ENCODE results near the gene TAS2R3. TPM values are rescaled to one million over a fixed set of nuclear protein-coding genes. Genes with fewer than 3 reads are reported as not detected.
A peak's percentile ranks its signal among the peaks of the same experiment; 100 is the strongest.

Gene TAS2R3
- total RNA-seq, 1 experiment from 2014 or later = 1.2 TPM

DNA sequence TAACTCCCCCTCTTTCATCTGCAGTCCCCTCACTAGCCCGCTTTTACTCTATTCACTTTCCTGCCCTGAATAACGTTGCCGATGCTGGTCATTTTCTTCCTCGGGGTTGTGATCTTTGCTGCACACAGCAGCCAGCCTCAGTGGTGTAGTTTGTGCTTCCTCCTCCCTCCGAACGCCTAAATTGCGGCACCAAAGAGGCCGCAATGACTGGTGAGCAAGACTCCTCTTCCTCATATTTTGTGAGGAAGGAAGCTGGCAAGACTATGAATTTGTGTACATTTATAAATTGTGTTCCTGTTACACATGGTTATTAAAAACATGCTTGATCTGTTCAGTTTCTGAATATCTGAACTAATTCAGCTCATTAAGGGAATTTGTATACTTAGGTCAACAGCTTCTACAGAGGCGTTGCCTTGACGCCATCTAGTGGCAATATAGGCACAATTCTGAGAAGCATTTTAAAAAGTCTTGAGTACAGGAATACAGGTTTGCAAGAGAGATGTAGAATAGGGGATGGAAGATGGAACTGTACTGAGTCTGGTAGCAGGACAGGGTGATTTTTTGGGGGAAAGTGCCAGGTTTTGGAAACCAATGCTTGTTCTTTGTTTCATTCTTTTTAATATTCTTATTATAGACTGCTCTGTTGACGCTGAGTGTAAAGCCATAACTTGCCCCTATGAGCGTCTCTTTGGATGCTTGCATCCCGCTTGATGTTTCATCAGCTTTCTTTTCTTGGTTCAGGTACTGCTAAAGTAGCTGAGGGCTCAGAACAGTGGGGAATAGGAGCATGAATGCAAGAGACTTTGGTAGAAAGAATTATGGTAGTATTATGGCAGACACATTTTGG lies 22.0 kb downstream of the TAS2R3 start:
- ATAC-seq (peak; percentile 86), DNase-seq (ENCODE audit: low spot score) (no peak)
- Mint-ChIP-seq H3K27ac (peak overlapping the region; percentile 80), H3K4me3 (no peak overlapping the region), H3K27me3 (ENCODE audit: low read depth) (no peaks in the 10 kb centered on the region), H3K9me3 (no peaks in the 10 kb centered on the region), H3K36me3 (peaks cover 3% of the 10 kb centered on the region; the same call in 1 of the 2 replicates), H3K4me1 (no peaks in the 10 kb centered on the region)
- ChIA-PET CTCF (interaction anchor here (0.6 to 2.7 kb wide), 23 partner anchors 8 to 548 kb away, joined by 3 to 10 read pairs (median 4); partner anchors contain the start of gene SSBP1), POLR2A (interaction anchor here (0.9 kb wide), 1 partner anchor 34 kb away, joined by 3 read pairs; no protein-coding TSS in a partner anchor)
- TF ChIP-seq JUN (CRISPR knock-in tag; IDR thresholded peaks at IDR 0.05) (no peak), ZNF138 (CRISPR knock-in tag; conservative IDR thresholded peaks at IDR 0.05) (no peak), ZBTB21 (CRISPR knock-in tag; IDR thresholded peaks at IDR 0.05; ENCODE audit: borderline replicate concordance) (no peak)
- TF ChIP-seq, protein P1, sequence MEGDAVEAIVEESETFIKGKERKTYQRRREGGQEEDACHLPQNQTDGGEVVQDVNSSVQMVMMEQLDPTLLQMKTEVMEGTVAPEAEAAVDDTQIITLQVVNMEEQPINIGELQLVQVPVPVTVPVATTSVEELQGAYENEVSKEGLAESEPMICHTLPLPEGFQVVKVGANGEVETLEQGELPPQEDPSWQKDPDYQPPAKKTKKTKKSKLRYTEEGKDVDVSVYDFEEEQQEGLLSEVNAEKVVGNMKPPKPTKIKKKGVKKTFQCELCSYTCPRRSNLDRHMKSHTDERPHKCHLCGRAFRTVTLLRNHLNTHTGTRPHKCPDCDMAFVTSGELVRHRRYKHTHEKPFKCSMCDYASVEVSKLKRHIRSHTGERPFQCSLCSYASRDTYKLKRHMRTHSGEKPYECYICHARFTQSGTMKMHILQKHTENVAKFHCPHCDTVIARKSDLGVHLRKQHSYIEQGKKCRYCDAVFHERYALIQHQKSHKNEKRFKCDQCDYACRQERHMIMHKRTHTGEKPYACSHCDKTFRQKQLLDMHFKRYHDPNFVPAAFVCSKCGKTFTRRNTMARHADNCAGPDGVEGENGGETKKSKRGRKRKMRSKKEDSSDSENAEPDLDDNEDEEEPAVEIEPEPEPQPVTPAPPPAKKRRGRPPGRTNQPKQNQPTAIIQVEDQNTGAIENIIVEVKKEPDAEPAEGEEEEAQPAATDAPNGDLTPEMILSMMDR (IDR thresholded peaks at IDR 0.05) = peak; percentile 38

DNA sequence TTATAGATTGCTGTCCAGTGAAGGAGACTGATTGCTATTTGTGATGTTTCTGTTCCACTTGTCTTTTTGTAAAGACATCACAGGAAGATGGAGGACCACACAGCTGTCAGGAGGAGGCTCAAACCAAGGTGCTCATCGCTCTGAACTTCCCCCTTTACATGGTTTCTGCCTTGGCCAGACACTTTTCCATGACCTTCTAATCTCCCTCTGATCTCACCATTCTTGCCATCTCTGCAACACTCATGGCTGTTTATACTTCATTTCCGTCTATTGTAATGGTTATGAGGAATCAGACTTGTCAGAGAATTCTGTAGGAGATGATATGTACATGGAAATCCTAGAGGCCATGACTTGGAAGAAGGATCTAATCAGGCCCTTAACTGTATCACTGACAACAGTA lies 24.4 kb downstream of the TAS2R3 start:
- TF ChIP-seq ZNF423 (CRISPR knock-in tag; IDR thresholded peaks at IDR 0.05) (no peak), SP1 (CRISPR knock-in tag; conservative IDR thresholded peaks at IDR 0.05) (no peak), MYBL2 (CRISPR knock-in tag; IDR thresholded peaks at IDR 0.05) (no peak), ZNF263 (CRISPR knock-in tag; IDR thresholded peaks at IDR 0.05; ENCODE audit: low read depth) (no peak), CBFB (CRISPR knock-in tag; IDR thresholded peaks at IDR 0.05; ENCODE audit: low read depth) (no peak)
- TF ChIP-seq, protein P2, sequence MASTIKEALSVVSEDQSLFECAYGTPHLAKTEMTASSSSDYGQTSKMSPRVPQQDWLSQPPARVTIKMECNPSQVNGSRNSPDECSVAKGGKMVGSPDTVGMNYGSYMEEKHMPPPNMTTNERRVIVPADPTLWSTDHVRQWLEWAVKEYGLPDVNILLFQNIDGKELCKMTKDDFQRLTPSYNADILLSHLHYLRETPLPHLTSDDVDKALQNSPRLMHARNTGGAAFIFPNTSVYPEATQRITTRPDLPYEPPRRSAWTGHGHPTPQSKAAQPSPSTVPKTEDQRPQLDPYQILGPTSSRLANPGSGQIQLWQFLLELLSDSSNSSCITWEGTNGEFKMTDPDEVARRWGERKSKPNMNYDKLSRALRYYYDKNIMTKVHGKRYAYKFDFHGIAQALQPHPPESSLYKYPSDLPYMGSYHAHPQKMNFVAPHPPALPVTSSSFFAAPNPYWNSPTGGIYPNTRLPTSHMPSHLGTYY (CRISPR knock-in tag; IDR thresholded peaks at IDR 0.05) = no peak
- TF ChIP-seq, protein P3, sequence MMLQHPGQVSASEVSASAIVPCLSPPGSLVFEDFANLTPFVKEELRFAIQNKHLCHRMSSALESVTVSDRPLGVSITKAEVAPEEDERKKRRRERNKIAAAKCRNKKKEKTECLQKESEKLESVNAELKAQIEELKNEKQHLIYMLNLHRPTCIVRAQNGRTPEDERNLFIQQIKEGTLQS (CRISPR knock-in tag; conservative IDR thresholded peaks at IDR 0.05) = no peak
- TF ChIP-seq, protein P4, sequence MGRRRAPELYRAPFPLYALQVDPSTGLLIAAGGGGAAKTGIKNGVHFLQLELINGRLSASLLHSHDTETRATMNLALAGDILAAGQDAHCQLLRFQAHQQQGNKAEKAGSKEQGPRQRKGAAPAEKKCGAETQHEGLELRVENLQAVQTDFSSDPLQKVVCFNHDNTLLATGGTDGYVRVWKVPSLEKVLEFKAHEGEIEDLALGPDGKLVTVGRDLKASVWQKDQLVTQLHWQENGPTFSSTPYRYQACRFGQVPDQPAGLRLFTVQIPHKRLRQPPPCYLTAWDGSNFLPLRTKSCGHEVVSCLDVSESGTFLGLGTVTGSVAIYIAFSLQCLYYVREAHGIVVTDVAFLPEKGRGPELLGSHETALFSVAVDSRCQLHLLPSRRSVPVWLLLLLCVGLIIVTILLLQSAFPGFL (CRISPR knock-in tag; IDR thresholded peaks at IDR 0.05; ENCODE audit: borderline replicate concordance) = no peak
- ATAC-seq = no peak
- POLR2A ChIA-PET = no interaction called here
- no peak for DNase-seq (ENCODE audit: low spot score)
- H3K9me3 Mint-ChIP-seq = no peaks in the 10 kb centered on the region
- no peaks in the 10 kb centered on the region for H3K4me1 Mint-ChIP-seq
- H3K27me3 Mint-ChIP-seq (ENCODE audit: low read depth) = no peaks in the 10 kb centered on the region
- CTCF ChIA-PET = no interaction called here
- no peak overlapping the region for H3K27ac Mint-ChIP-seq
- peaks cover 3% of the 10 kb centered on the region; the same call in 1 of the 2 replicates for H3K36me3 Mint-ChIP-seq
- H3K4me3 Mint-ChIP-seq = no peak overlapping the region

DNA sequence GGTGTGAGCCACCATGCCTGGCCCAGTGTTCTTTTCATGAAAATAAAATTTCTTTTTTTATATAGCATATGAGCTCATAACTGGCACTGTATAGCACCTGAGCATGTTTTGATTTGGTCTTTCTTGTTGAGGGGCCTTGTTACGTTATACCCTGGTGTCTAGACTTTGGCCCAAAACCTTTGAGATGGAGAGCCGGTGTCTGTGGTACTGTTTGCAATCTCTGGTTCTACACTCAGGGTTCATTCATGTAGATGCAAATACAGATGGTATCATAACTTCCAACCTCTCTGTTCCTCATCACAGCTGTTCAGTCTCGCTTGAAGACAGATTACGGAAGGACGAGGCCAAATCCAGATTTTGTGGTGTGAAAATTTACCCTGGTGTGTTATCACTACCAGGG lies 26.0 kb downstream of the TAS2R3 start, which contains the start of gene TAS2R5:
TSS of gene TAS2R5 (plus strand) at position 301 of the 400 bp plus-strand sequence. CDS start 145 bp downstream, outside the sequence.
- H3K4me1 Mint-ChIP-seq = no peaks in the 10 kb centered on the region
- no peak for ATAC-seq
- ChIA-PET POLR2A (no interaction called here), CTCF (no interaction called here)
- no peak within 1 kb of the TSS for H3K4me3 Mint-ChIP-seq
- no peaks in the 10 kb centered on the region for H3K27me3 Mint-ChIP-seq (ENCODE audit: low read depth)
- no peaks in the 10 kb centered on the region for H3K9me3 Mint-ChIP-seq
- no peak within 1 kb of the TSS for H3K27ac Mint-ChIP-seq
- H3K36me3 Mint-ChIP-seq = peaks cover 3% of the 10 kb centered on the region; the same call in 1 of the 2 replicates
- DNase-seq (ENCODE audit: low spot score) = no peak
- TF ChIP-seq, protein P5, sequence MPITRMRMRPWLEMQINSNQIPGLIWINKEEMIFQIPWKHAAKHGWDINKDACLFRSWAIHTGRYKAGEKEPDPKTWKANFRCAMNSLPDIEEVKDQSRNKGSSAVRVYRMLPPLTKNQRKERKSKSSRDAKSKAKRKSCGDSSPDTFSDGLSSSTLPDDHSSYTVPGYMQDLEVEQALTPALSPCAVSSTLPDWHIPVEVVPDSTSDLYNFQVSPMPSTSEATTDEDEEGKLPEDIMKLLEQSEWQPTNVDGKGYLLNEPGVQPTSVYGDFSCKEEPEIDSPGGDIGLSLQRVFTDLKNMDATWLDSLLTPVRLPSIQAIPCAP (CRISPR knock-in tag; IDR thresholded peaks at IDR 0.05) = no peak
- TF ChIP-seq, protein P6, sequence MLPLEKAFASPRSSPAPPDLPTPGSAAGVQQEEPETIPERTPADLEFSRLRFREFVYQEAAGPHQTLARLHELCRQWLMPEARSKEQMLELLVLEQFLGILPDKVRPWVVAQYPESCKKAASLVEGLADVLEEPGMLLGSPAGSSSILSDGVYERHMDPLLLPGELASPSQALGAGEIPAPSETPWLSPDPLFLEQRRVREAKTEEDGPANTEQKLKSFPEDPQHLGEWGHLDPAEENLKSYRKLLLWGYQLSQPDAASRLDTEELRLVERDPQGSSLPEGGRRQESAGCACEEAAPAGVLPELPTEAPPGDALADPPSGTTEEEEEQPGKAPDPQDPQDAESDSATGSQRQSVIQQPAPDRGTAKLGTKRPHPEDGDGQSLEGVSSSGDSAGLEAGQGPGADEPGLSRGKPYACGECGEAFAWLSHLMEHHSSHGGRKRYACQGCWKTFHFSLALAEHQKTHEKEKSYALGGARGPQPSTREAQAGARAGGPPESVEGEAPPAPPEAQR (CRISPR knock-in tag; IDR thresholded peaks at IDR 0.05) = no peak
- no peak for TF ChIP-seq ZNF416 (CRISPR knock-in tag; IDR thresholded peaks at IDR 0.05)
- TF ChIP-seq, protein P7, sequence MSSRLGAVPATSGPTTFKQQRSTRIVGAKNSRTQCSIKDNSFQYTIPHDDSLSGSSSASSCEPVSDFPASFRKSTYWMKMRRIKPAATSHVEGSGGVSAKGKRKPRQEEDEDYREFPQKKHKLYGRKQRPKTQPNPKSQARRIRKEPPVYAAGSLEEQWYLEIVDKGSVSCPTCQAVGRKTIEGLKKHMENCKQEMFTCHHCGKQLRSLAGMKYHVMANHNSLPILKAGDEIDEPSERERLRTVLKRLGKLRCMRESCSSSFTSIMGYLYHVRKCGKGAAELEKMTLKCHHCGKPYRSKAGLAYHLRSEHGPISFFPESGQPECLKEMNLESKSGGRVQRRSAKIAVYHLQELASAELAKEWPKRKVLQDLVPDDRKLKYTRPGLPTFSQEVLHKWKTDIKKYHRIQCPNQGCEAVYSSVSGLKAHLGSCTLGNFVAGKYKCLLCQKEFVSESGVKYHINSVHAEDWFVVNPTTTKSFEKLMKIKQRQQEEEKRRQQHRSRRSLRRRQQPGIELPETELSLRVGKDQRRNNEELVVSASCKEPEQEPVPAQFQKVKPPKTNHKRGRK (CRISPR knock-in tag; IDR thresholded peaks at IDR 0.05; ENCODE audit: borderline replicate concordance) = no peak
- TF ChIP-seq, protein P8, sequence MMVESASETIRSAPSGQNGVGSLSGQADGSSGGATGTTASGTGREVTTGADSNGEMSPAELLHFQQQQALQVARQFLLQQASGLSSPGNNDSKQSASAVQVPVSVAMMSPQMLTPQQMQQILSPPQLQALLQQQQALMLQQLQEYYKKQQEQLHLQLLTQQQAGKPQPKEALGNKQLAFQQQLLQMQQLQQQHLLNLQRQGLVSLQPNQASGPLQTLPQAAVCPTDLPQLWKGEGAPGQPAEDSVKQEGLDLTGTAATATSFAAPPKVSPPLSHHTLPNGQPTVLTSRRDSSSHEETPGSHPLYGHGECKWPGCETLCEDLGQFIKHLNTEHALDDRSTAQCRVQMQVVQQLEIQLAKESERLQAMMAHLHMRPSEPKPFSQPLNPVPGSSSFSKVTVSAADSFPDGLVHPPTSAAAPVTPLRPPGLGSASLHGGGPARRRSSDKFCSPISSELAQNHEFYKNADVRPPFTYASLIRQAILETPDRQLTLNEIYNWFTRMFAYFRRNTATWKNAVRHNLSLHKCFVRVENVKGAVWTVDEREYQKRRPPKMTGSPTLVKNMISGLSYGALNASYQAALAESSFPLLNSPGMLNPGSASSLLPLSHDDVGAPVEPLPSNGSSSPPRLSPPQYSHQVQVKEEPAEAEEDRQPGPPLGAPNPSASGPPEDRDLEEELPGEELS (CRISPR knock-in tag; IDR thresholded peaks at IDR 0.05) = no peak
- TF ChIP-seq SMAD4 (CRISPR knock-in tag; IDR thresholded peaks at IDR 0.05) = no peak
- no peak for TF ChIP-seq SOX15 (CRISPR knock-in tag; IDR thresholded peaks at IDR 0.05)

Measured in WTC11 (cell line).